Naive thymus-derived CD4-positive, alpha-beta T cell (primary cell): ENCODE results near the gene MCC. TPM values are rescaled to one million over a fixed set of nuclear protein-coding genes. Genes with fewer than 3 reads are reported as not detected.

Source experiments
- ATAC-seq: fragments of 150-1000 bp; cut with Tn5 transposase; 2 replicates; pipeline ENCODE4 v1.10.0; 2021; ENCODE audit warnings: mild to moderate bottlenecking, moderate library complexity
- CTCF ChIA-PET: fragments of 350-600 bp; sonication (Branson Sonifier 250); formaldehyde crosslinking; loops from one replicate; lab custom pipeline; 2021; ENCODE audit warnings: antibody characterized with exemption; lab: Charles Lee
- POLR2A ChIA-PET: fragments of 350-600 bp; sonication (Branson Sonifier 250); formaldehyde crosslinking; loops from one replicate; lab custom pipeline; 2021; ENCODE audit warnings: antibody characterized with exemption, inconsistent platforms; lab: Charles Lee
- DNase-seq, 9 donors: peaks; one replicate each; pipeline versions ENCODE4 v3.0.0 to v3.0.0-alpha.2; 2020 to 2022; ENCODE audit warnings: mixed read lengths in 1 of 9
- H3K27ac ChIP-seq: one replicate; pipeline ENCODE4 v1.7.0; 2013; ENCODE audit warnings: mild to moderate bottlenecking, low read depth, low read length, moderate library complexity
- H3K27me3 ChIP-seq, 2 donors: one replicate each; pipeline ENCODE4 v1.7.0; 2013; ENCODE audit warnings: low read length in 2 of 2, mild to moderate bottlenecking in 2 of 2, moderate library complexity in 2 of 2; ENCODE audit not compliant: control insufficient read depth in 2 of 2, insufficient read depth in 2 of 2
- H3K36me3 ChIP-seq, 3 experiments: 1 replicate in 2 of 3; 2 replicates in 1 of 3; pipeline ENCODE4 v1.7.0; 2013; ENCODE audit warnings: low read length in 3 of 3, mild to moderate bottlenecking in 3 of 3, moderate library complexity in 1 of 3; ENCODE audit not compliant: insufficient read depth in 3 of 3, control insufficient read depth in 2 of 3
- H3K4me1 ChIP-seq, 2 donors: one replicate each; pipeline ENCODE4 v1.7.0; 2013; ENCODE audit warnings: low read length in 2 of 2, mild to moderate bottlenecking in 2 of 2, moderate library complexity in 1 of 2; ENCODE audit not compliant: control insufficient read depth in 2 of 2, insufficient read depth in 2 of 2
- H3K4me3 ChIP-seq: 2 replicates; pipeline ENCODE4 v1.7.0; 2013; ENCODE audit warnings: mild to moderate bottlenecking, low read length
- H3K9me3 ChIP-seq, 3 experiments: 1 replicate in 2 of 3; 2 replicates in 1 of 3; pipeline ENCODE4 v1.7.0; 2013; ENCODE audit warnings: low read length in 3 of 3; ENCODE audit not compliant: control insufficient read depth in 2 of 3
- H3K27ac Mint-ChIP-seq, 9 donors: one replicate each; pipeline ENCODE4 v1.8.0; 2020 to 2022; ENCODE audit warnings: mixed read lengths in 9 of 9, mild to moderate bottlenecking in 8 of 9, moderate library complexity in 5 of 9, inconsistent platforms in 2 of 9
- H3K27me3 Mint-ChIP-seq, 5 donors: one replicate each; pipeline ENCODE4 v1.8.0; 2021 to 2022; ENCODE audit warnings: mixed read lengths in 5 of 5, mild to moderate bottlenecking in 1 of 5
- H3K36me3 Mint-ChIP-seq, 5 donors: one replicate each; pipeline ENCODE4 v1.8.0; 2020 to 2022; ENCODE audit warnings: mixed read lengths in 5 of 5, mild to moderate bottlenecking in 3 of 5, inconsistent platforms in 1 of 5
- H3K4me1 Mint-ChIP-seq, 7 donors: one replicate each; pipeline ENCODE4 v1.8.0; 2020 to 2022; ENCODE audit warnings: mixed read lengths in 7 of 7, mild to moderate bottlenecking in 3 of 7, inconsistent platforms in 1 of 7
- H3K4me3 Mint-ChIP-seq, 10 donors: one replicate each; pipeline ENCODE4 v1.8.0; 2020 to 2022; ENCODE audit warnings: mild to moderate bottlenecking in 10 of 10, mixed read lengths in 10 of 10, moderate library complexity in 6 of 10, inconsistent platforms in 2 of 10
- H3K9me3 Mint-ChIP-seq, 11 donors: one replicate each; pipeline ENCODE4 v1.8.0; 2020 to 2022; ENCODE audit warnings: mixed read lengths in 11 of 11, mild to moderate bottlenecking in 4 of 11, inconsistent platforms in 1 of 11, moderate library complexity in 1 of 11
- intact Hi-C, 2 donors: fragments of 100-400 bp; cut with micrococcal nuclease; formaldehyde crosslinking; loops; one replicate each; pipeline ENCODE4 v1.15.1; 2023
- polyA plus RNA-seq, 2 donors: library from polyadenylated mRNA; unstranded; fragments of 300-500 nt; fragmentation: Illumina TruSeq; gene quantifications; one replicate each; pipeline ENCODE4 v1.2.3, GENCODE V29; 2021
- total RNA-seq, 6 experiments: library from RNA in 5 of 6; stranded (reverse) in 5 of 6; gene quantifications; 1 replicate in 5 of 6; 2 replicates in 1 of 6; pipeline ENCODE4 v1.2.3 and lab custom pipeline; 2021 to 2026

The MCC gene
- total and polyA plus RNA-seq, 7 experiments from 2014 or later = 0.56 to 3.0 (median 0.89) TPM

DNA sequence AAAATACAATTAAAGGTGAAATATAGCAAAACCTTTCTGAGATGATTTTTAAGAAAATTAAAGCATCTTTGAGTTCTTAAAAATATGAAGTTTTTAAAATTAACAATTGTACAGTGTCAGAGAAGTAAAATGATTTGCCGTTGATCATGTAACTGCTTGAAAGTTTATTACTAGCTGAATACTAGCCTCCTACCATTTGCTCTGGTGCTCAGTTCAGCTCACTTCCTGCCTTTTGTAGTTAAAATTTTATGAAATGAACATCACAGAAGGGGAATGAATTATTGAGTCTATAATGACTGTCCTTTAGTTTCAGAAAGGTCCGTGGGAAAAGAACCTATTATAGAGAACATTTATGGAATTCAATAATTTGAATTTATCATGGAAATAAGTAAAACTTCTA is 34.9 kb upstream of the MCC start:
- H3K36me3 Mint-ChIP-seq = peaks cover 4 to 28% (median 16%) of the 10 kb centered on the region in 5 donors
- intact Hi-C loops = loop anchor here in 1 of 2 donors (5.0 kb wide), 1 partner anchor 64 kb away; no protein-coding TSS in a partner anchor
- ChIA-PET POLR2A (no interaction called here), CTCF (interaction anchor here (0.8 kb wide), 1 partner anchor 527 kb away, joined by 5 read pairs; no protein-coding TSS in a partner anchor)
- ATAC-seq (no peak), DNase-seq (no peak)
- peak overlapping the region in 8 of 10 donors; percentile 1 to 59 (median 40) for H3K4me3 Mint-ChIP-seq
- H3K9me3 Mint-ChIP-seq = peaks cover 0 to 2% (median 0%) of the 10 kb centered on the region in 11 donors
- peaks cover 19 to 75% (median 60%) of the 10 kb centered on the region in 7 donors for H3K4me1 Mint-ChIP-seq
- Histone ChIP-seq H3K27ac (peak overlapping the region; percentile 5), H3K4me1 (peaks cover 6 to 17% of the 10 kb centered on the region in 2 donors), H3K4me3 (no peak overlapping the region), H3K27me3 (no peaks in the 10 kb centered on the region), H3K9me3 (no peaks in the 10 kb centered on the region), H3K36me3 (peaks cover 0 to 9% (median 0%) of the 10 kb centered on the region in 3 experiments)
- no peaks in the 10 kb centered on the region for H3K27me3 Mint-ChIP-seq
- H3K27ac Mint-ChIP-seq = peak overlapping the region in 7 of 9 donors; percentile 25 to 65 (median 48)

- Mint-ChIP-seq H3K9me3 (peaks cover 0 to 2% (median 0%) of the 10 kb centered on the region in 11 donors), H3K36me3 (peaks cover 4 to 32% (median 17%) of the 10 kb centered on the region in 5 donors), H3K4me1 (peaks cover 25 to 86% (median 73%) of the 10 kb centered on the region in 7 donors), H3K27ac (peak overlapping the region in 3 of 9 donors; percentile 24 to 42 (median 32)), H3K27me3 (no peaks in the 10 kb centered on the region), H3K4me3 (peak overlapping the region in 3 of 10 donors; percentile 13 to 37 (median 19))
- no peak overlapping the region for H3K27ac ChIP-seq
- CTCF ChIA-PET = no interaction called here
- DNase-seq (no peak), ATAC-seq (no peak)
- no peaks in the 10 kb centered on the region for H3K9me3 ChIP-seq
- no peak overlapping the region for H3K4me3 ChIP-seq
- H3K36me3 ChIP-seq = peaks cover 0 to 11% (median 0%) of the 10 kb centered on the region in 3 experiments
- POLR2A ChIA-PET = no interaction called here
- intact Hi-C loops = loop anchor here in 1 of 2 donors (5.0 kb wide), 1 partner anchor 66 kb away; no protein-coding TSS in a partner anchor
- peaks cover 6 to 17% of the 10 kb centered on the region in 2 donors for H3K4me1 ChIP-seq
- no peaks in the 10 kb centered on the region for H3K27me3 ChIP-seq
These were observed 32.6 kb upstream of the MCC start for GRCh38 chr5:113520899-113521298.

- peaks cover 0 to 11% (median 0%) of the 10 kb centered on the region in 3 experiments for H3K36me3 ChIP-seq
- Mint-ChIP-seq H3K4me1 (peaks cover 30 to 86% (median 73%) of the 10 kb centered on the region in 7 donors), H3K9me3 (peaks cover 0 to 2% (median 0%) of the 10 kb centered on the region in 11 donors), H3K27me3 (no peaks in the 10 kb centered on the region), H3K36me3 (peaks cover 8 to 33% (median 17%) of the 10 kb centered on the region in 5 donors), H3K27ac (peak overlapping the region in 2 of 9 donors; percentile 24 to 56), H3K4me3 (peak overlapping the region in 2 of 10 donors; percentile 13 to 51)
- ATAC-seq (no peak), DNase-seq (no peak)
- no peaks in the 10 kb centered on the region for H3K9me3 ChIP-seq
- CTCF ChIA-PET = no interaction called here
- no peak overlapping the region for H3K27ac ChIP-seq
- H3K4me1 ChIP-seq = peaks cover 7 to 15% of the 10 kb centered on the region in 2 donors
- intact Hi-C loops = loop anchor here in 1 of 2 donors (5.0 kb wide), 1 partner anchor 67 kb away; no protein-coding TSS in a partner anchor
- POLR2A ChIA-PET = no interaction called here
- H3K27me3 ChIP-seq = no peaks in the 10 kb centered on the region
- no peak overlapping the region for H3K4me3 ChIP-seq
These were observed 32.2 kb upstream of the MCC start for GRCh38 chr5:113520429-113520828.

GRCh38 chr5:113519412-113519811 is 31.2 kb upstream of the MCC start:
- H3K9me3 Mint-ChIP-seq = peaks cover 0 to 2% (median 0%) of the 10 kb centered on the region in 11 donors
- intact Hi-C loops = loop anchor here in 1 of 2 donors (5.0 to 10.0 kb wide), 3 partner anchors 78 to 2005 kb away; partner anchors contain the start of genes CCDC112 and STARD4
- H3K4me1 Mint-ChIP-seq = peaks cover 38 to 86% (median 73%) of the 10 kb centered on the region in 7 donors

DNA sequence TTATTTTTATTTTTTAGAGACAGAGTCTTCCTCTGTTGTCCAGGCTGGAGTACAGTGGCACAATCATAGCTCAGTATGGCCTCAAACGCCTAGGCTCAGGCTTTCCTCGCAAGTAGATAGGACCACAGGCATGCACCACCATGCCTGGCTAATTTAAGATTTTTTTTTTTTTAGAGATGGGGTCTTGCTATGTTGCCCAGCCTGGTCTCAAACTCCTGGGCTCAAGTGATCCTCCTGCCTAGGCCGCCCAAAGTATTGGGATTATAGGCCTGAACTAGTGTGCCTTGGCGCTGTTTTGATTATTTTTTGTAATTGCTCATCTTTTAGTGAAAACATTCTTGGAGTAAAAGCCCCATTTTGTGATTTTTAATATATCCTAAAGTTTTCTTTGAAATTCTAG is 30.6 kb upstream of the MCC start:
- no peak overlapping the region for H3K4me3 Mint-ChIP-seq
- Histone ChIP-seq H3K36me3 (peaks cover 0 to 11% (median 0%) of the 10 kb centered on the region in 3 experiments), H3K4me3 (no peak overlapping the region), H3K9me3 (no peaks in the 10 kb centered on the region), H3K27me3 (no peaks in the 10 kb centered on the region), H3K27ac (no peak overlapping the region), H3K4me1 (peaks cover 9 to 19% of the 10 kb centered on the region in 2 donors)
- ATAC-seq (no peak), DNase-seq (no peak)
- intact Hi-C loops = loop anchor here in 1 of 2 donors (5.0 to 10.0 kb wide), 3 partner anchors 78 to 2004 kb away; partner anchors contain the start of genes CCDC112 and STARD4
- peaks cover 36 to 85% (median 72%) of the 10 kb centered on the region in 7 donors for H3K4me1 Mint-ChIP-seq
- H3K36me3 Mint-ChIP-seq = peaks cover 9 to 33% (median 17%) of the 10 kb centered on the region in 5 donors
- H3K27me3 Mint-ChIP-seq = no peaks in the 10 kb centered on the region
- H3K27ac Mint-ChIP-seq = no peak overlapping the region
- ChIA-PET CTCF (no interaction called here), POLR2A (no interaction called here)
- H3K9me3 Mint-ChIP-seq = peaks cover 0 to 2% (median 0%) of the 10 kb centered on the region in 11 donors

More at GRCh38 chr5:113519412-113519811, 31.2 kb upstream of the MCC start:
- DNase-seq (no peak), ATAC-seq (no peak)
- CTCF ChIA-PET = no interaction called here
- no peaks in the 10 kb centered on the region for H3K27me3 Mint-ChIP-seq
- Histone ChIP-seq H3K36me3 (peaks cover 0 to 11% (median 0%) of the 10 kb centered on the region in 3 experiments), H3K9me3 (no peaks in the 10 kb centered on the region), H3K4me3 (no peak overlapping the region), H3K27ac (no peak overlapping the region), H3K27me3 (no peaks in the 10 kb centered on the region), H3K4me1 (peaks cover 11 to 17% of the 10 kb centered on the region in 2 donors)
- peak overlapping the region in 1 of 10 donors; percentile 10 for H3K4me3 Mint-ChIP-seq
- POLR2A ChIA-PET = no interaction called here
- peak overlapping the region in 1 of 9 donors; percentile 41 for H3K27ac Mint-ChIP-seq
- peaks cover 9 to 33% (median 17%) of the 10 kb centered on the region in 5 donors for H3K36me3 Mint-ChIP-seq

DNA sequence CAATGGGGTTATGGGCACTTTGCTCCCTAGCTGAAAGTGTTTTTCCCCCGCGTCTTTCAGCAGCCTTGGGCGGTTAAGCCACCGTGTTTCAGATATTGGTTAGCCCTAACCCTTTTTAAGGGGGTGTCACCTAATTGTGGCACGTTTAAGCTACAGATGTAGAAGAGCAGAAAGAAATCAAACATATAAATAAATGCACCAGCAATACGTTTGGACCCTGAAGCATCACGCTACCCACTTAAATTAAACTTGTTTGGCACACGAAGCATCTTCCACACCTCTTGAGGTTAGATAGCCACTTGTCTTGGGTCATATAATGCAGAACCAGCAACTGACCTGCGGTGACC is 26.0 kb upstream of the MCC start:
- Mint-ChIP-seq H3K4me3 (peak overlapping the region; percentile 86 to 98 (median 94)), H3K36me3 (peaks cover 0 to 17% (median 6%) of the 10 kb centered on the region in 5 donors), H3K4me1 (peaks cover 27 to 57% (median 47%) of the 10 kb centered on the region in 7 donors), H3K27me3 (peaks cover 12 to 15% (median 13%) of the 10 kb centered on the region in 5 donors), H3K27ac (peak overlapping the region; percentile 86 to 98 (median 97)), H3K9me3 (peaks cover 0 to 5% (median 0%) of the 10 kb centered on the region in 11 donors)
- Histone ChIP-seq H3K9me3 (no peaks in the 10 kb centered on the region), H3K4me1 (peaks cover 6 to 9% of the 10 kb centered on the region in 2 donors), H3K36me3 (peaks cover 0 to 4% (median 0%) of the 10 kb centered on the region in 3 experiments), H3K27me3 (no peaks in the 10 kb centered on the region), H3K27ac (peak overlapping the region; percentile 94), H3K4me3 (peak overlapping the region; percentile 85)
- intact Hi-C loops = loop anchor here (5.0 to 10.0 kb wide), 5 partner anchors 537 to 1999 kb away; partner anchors contain the start of genes DCP2 (in 1 of the 2), REEP5 (in 1 of the 2) and STARD4 (in 1 of the 2)
- DNase-seq (no peak), ATAC-seq (no peak)
- ChIA-PET POLR2A (interaction anchor here (1.0 to 1.9 kb wide), 5 partner anchors 8 to 538 kb away, joined by 3 to 9 read pairs (median 3); no protein-coding TSS in a partner anchor), CTCF (no interaction called here)
